Astrocyte of the cerebellum (primary cell): ENCODE results near the gene RPN2.

ENCODE experiments used
- DNase-seq: peaks from one replicate; pipeline ENCODE4 v3.0.0-alpha.2; 2011; ENCODE audit warnings: low read depth
- H3K4me3 ChIP-seq: 2 replicates; pipeline ENCODE4 v1.5.1; 2011; ENCODE audit warnings: mild to moderate bottlenecking, low read depth, low read length, moderate library complexity
- CTCF ChIP-seq: IDR thresholded peaks from 2 replicates; pipeline ENCODE4 v1.5.1; 2012; ENCODE audit warnings: low read length, low read depth, moderate library complexity, mild to moderate bottlenecking; ENCODE audit errors: missing control alignments
- in situ Hi-C: cut with HindIII; loops from 2 replicates; pipeline ENCODE4 v1.10.0; 2017; ENCODE audit warnings: low sequenced_read_pairs

Gene RPN2

GRCh38 chr20:37220731-37221130 is 41.6 kb downstream of the RPN2 start:
- no peak for TF ChIP-seq CTCF
- in situ Hi-C loops = no loop called here
- DNase-seq = no peak
- H3K4me3 ChIP-seq = no peak overlapping the region

- no peak for TF ChIP-seq CTCF
- DNase-seq = no peak
These were observed 43.0 kb downstream of the RPN2 start for GRCh38 chr20:37222086-37222485.

GRCh38 chr20:37223053-37223452 is 43.9 kb downstream of the RPN2 start:
- DNase-seq = peak; percentile 46

More at GRCh38 chr20:37222086-37222485, 43.0 kb downstream of the RPN2 start:
- H3K4me3 ChIP-seq = no peak overlapping the region
- in situ Hi-C loops = no loop called here

GRCh38 chr20:37225146-37225545 is 46.0 kb downstream of the RPN2 start:
- in situ Hi-C loops = no loop called here
- no peak overlapping the region for H3K4me3 ChIP-seq
- TF ChIP-seq CTCF = no peak
- no peak for DNase-seq

More at GRCh38 chr20:37223053-37223452, 43.9 kb downstream of the RPN2 start:
- no peak for TF ChIP-seq CTCF
- no peak overlapping the region for H3K4me3 ChIP-seq
- in situ Hi-C loops = no loop called here

GRCh38 chr20:37226889-37227288 is 47.8 kb downstream of the RPN2 start:
- DNase-seq = peak; percentile 34
- H3K4me3 ChIP-seq = no peak overlapping the region
- no peak for TF ChIP-seq CTCF
- in situ Hi-C loops = no loop called here

GRCh38 chr20:37228082-37228481 is 49.0 kb downstream of the RPN2 start:
- DNase-seq = no peak
- TF ChIP-seq CTCF = no peak
- in situ Hi-C loops = no loop called here
- no peak overlapping the region for H3K4me3 ChIP-seq

- in situ Hi-C loops = no loop called here
- DNase-seq = no peak
- TF ChIP-seq CTCF = no peak
- H3K4me3 ChIP-seq = no peak overlapping the region
These were observed 49.5 kb downstream of the RPN2 start for GRCh38 chr20:37228656-37229055.
